DMS53 (cell line): ENCODE measurements around the gene SVEP1.

Experiments
- DNase-seq: peaks from one replicate; lab custom pipeline; 2025; lab: John Stamatoyannopoulos, UW

SVEP1 gene

DNA sequence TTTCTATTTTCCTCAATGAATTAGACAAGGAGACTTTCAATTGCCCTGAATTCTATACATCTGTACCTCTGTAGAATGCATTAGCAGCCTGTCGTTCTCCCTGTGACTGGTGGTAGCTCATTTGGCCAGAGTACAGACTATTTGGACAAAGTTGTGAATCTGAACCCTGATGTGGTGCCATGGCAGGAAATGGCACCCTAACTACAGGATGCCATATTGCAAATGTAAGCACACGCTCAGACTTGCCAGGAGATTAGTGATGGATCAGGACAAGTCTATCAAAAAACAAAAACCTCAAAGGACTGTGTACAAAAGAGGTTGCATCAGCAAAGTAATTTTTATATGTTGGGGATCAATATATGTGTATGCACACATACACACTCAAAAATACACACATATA lies 58.3 kb downstream of the SVEP1 start:
- DNase-seq = no peak

DNA sequence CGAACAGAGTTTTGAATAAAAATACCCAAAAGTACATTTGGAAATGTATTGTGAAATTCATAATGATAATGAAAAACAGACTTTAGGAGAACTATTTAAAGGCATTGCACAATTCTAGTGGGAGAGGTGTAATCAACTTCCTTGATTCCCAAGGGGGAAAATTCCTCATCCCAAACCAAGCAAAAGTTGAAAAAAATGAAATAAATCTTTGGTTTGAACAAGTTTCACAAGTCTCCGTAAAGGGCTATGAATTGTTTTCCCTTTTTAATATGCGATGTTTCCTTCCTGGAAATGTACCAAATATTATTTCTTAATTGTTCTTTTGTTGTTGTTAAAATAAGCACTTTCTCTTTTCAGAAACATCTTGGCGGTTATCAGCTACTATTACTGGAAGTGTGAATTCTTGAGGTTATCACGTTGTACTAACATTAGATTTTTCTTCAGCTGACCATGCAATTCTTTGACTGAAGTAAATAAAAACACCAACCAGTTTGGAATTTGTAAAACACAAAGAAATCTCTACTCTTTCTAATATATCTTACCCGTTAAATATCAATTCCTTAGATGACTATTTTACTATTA lies 59.3 kb downstream of the SVEP1 start:
- DNase-seq = no peak

DNA sequence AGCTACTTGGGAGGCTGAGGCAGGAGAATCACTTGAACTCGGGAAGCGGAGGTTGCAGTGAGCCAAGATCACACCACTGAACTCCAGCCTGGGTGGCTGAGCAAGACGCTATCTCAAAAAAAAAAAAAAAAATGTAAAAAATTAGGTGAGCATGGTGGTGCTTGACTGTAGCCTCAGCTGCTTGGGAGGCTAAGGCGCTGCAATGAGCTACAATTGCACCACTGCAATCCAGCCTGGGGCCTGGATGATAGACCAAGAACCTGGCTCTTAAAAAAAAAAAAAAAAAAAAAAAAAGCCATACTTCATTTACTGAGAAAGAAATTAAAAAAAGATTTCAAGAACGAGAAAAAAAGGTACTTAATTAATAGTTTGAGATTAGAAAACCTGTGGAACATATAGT lies 62.1 kb downstream of the SVEP1 start:
- no peak for DNase-seq

DNA sequence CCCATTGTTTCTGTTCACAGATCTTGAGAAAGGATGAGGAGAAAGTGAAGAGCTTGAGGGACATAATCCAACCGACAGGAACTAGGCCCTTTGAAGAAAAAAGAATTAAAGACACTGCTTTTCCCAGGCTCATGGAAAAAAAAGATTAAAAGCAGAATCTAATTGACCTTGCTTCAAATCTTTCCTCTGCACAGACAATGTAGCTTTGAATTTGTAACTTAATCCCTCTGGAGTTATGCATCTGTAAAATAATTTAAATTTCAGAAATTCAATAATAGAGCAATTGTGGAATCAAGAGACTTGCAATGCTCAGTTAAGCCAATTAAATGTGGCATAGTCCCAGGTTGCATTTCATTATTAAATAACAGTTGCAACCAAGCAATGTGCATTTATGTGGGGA lies 64.6 kb downstream of the SVEP1 start:
- no peak for DNase-seq

DNA sequence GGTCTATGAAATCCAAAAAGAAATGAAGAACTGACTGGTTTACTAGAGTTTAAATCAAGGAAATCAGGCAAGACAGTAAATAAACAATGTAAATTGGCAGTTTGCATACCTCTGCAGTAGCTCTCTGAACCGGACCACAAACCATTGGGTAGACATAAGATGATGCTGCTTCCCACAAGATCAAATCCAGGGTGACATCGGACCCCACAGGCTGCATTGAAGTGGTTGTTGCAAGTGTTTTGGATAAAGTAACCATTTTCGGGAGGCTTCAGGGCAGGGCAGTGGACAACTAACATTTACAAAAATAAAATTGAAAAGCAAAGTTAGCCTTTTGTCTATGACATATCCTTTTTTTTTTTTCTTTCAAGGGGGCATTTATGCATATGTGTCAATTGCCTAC lies 66.7 kb downstream of the SVEP1 start:
- DNase-seq = no peak

DNA sequence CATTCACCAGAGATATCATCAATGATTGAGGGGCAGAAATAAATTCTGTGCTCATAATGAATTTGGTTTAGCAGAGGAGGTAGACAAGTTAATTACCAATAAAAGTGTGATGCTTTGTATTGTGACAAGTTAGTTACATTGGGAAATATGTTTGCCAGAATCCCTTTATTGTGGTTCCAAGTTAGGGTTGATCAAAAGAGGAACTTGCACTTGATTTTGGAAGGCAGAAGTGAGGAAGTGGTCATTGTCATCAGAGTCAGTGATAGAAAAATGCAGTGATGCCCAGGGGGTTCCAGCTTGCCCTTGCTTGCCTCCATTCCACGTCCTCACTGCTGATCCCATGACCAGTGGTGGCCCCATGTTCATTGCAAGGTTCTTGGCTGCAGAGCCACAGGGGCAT lies 69.7 kb downstream of the SVEP1 start:
- no peak for DNase-seq

DNA sequence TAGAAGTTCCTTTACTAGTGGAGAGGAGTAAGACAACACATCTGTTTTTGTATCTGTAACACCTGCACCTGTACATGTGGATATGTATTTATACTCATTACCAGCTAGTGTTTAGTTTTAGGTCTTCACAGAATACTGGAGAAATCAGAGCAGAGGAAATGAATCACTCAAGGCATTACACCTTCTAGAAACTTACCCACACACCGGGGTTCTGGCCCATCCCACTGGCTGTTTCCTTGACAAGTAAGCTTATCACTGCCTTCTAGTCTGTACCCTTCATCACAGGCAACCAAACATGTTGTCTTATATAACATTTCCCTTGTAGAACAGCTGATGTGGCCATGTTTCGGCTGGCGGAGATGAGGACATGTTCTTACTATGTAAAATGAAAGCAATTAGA lies 76.7 kb downstream of the SVEP1 start:
- DNase-seq = no peak

DNA sequence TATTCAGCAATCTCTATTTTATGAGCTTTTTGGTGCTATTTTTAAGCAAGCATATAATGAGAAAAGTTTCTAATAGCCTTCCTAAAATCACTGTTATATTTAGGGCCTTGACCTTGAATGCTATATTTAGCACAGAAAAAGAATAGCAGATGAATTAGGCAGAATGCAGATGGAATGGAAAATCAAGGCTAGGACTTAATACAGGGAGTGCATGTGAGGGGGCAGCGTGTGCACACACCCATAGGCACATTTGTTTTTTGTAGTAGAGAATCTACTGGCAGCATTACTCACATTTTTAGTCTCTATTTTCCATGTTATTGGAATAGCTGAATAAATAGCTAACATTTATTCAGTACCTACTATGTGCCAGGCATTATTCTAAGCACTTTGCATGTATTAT lies 79.9 kb downstream of the SVEP1 start:
- no peak for DNase-seq

DNA sequence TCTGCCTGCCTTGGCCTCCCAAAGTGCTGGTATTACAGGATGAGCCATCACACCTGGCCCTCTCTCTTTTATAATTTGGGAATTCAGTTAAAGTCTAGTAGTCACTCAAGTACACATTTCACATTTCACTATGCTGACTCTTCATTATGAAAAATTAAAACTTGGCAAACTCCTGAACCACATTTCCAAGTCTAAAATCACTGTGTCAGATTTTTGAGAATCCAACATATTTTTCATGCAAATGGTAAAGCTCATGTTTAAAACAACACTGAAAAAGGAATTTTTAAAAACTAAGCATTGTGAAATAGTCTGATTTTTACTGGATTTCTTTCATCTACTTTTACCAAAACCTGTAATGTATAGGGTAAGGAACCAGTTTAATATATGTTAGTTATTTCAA lies 92.3 kb downstream of the SVEP1 start:
- DNase-seq = no peak

DNA sequence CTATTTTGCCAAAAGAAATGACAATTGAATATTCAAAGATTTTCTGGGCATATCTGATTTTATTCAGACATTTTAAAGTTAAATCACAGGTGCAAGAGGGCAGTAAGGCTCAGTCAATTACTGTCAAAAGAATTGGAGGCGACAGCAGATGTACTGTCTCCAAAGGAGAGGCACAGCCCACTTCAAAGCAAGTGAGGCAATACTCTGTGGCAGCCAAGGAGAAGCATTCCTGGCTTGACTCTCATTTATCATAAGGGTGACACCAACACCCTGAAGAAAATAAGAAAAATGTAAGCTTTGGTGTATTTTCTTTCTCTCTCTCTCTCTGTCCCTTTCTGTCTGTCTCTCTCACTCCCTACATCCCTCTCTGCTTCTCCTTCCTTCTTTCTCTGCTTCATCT lies 93.3 kb downstream of the SVEP1 start:
- no peak for DNase-seq

DNA sequence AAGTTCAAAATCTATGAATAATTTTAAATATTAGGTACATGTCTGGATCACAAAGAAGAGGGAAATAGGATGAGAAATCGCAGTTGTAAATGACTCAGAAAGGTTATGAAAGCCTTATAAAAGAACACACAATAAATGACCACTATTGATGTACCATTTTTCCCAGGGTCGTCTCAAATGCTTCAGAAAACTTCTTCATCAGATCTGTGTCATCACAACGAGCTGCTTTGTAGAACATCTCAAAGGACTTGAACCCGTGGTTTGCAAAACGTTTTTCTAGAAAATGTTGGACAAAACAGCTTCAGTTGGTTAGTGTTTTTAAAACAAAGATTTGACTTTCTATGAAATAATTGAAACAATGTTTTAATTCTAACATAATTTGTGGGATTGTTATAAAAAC lies 100.1 kb downstream of the SVEP1 start:
- DNase-seq = no peak

DNA sequence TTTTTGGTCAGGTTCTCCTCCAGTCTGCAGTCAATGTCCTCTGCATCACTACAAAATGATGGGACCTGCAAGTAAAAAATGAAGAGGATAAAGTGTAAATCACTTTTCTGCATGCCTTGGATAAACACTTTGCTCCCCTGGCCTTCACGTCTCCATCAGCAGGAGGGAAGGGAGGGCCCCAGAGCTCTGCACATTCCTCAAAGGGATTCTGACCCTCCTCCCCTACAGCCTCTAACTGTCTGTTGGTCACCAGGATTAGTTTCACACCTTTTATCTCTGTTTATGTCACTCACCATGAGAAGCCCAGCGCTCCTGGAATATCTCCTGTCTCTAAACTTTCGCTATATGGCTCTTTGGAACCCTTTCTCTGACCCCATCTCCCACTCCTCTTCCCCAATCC lies 103.3 kb downstream of the SVEP1 start:
- no peak for DNase-seq

DNA sequence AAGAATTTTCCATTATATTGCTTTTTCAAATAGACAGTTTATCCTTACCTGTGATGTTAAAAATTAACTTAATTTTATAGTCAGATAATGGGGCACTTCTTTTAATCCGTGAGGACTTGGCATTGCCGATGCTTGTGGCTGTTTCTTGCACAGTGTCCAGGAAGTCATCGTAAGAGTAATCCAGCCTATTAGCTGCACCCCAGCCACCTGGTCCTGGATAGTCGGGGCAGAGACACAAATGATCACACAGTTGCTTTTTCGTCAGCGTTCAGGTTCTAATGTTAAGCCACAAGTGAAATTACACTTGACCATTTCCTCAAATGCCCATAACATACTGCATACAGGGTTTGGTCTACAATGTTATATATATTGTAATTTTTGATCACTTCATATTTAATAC lies 107.4 kb downstream of the SVEP1 start:
- no peak for DNase-seq

DNA sequence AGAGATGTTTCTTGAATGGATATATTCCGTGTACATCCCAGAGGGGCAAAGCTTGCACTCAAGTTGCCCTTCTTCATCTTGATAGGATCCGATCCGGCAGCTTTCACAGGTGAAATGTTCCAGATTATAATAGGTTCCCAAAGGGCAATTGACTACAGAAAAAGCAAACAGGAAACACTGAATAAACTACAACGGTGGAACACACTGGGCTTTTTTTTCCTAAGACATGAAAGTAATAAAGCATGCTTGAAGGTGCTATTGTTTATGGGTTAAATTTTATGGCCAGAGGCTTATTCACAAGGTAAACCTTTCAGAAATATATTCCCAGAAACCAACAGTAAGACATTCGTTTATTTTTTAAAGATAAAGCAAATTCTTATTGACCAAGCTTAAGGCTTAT lies 110.6 kb downstream of the SVEP1 start:
- DNase-seq = no peak

DNA sequence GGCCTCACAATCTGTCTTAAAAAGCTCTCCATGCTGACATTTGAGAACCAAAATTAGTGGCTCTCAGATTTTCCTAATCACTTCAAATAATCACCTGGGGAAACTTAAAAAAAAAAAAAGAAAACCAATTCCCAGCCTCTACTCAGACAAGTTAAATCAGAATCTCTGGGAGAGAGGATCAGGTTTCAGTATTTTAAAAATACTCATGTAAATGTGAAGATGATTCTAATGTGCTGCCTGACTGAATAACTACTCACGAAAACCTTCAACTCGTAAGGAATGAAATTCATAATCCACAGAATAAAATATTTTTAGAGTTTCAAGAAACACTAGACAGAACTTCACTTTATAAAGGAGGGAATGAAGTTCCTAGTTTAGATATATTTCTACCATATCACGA lies 114.4 kb downstream of the SVEP1 start:
- no peak for DNase-seq

DNA sequence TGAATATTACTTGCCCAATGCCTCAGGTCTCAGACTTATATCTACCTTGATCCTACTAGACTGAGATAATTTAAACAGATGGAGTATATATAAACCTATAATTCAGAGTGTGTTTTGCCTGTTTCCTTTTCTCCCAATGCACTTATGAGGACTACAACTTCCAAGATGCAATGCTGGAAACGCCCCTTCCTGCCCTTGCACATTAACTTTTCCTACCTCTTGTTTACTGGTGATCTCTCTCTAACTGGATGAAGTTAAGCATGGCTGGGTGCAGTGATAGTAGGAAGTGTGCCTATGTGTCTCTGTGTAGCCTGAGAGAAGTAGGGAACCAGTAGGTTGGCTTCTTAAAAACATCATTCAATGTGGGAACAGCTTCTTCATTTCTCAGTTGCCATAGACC lies 115.2 kb downstream of the SVEP1 start:
- DNase-seq = peak; percentile 37

DNA sequence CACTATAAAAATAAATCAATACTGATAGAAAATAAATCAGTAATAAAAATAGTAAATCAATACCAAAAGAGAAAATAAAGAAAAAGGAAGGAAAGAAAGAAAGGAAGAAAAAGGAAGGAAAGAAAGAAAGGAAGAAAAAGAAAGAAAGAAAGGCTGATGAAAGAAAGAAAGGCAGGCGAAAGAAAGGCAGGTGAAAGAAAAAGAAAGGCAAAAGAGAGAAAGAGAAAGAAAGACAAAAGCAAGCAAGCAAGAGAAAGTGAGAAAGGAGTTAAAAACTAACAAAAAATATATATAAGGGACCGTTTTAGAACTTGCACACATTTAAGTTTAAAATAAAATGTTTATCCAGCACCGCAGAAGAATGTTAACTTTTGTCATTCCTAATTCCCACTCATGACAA lies 116.0 kb downstream of the SVEP1 start:
- no peak for DNase-seq

DNA sequence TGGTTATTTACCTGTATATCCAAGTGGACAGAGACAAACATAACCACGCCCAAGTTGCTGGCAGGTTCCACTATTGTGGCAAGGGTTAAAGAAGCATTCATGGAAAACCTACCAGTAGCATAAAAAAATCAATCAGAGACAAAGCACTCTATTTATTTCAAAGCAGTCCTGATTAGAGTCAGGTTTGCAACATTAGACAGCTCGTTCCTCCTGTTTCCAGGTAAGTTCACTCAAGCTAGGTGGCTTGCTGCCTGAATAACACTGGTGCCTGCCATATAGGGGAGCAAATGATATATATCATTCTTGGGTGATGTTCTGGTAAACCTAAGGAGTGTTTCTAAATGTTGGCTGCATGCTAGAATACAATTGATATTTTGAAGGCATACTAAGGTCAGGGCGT lies 122.3 kb downstream of the SVEP1 start:
- no peak for DNase-seq

DNA sequence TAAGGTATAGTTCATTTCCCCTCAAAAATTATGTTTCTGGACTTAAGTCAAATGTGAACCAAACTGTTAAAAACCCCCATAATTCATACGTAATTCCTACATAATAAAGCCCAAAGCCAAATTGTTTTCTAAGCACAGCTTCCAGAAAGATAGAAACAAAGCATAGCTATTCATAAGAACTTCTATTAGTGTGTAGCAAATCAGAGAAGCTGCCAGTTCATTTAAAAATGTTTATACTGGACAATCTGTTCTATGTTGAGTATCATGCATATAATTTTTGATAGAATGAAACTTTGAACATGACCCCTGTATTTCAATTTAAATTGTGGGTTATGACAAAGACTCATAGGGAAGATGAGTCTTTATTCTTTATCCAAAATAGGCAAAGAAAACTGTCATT lies 122.9 kb downstream of the SVEP1 start:
- DNase-seq = no peak

DNA sequence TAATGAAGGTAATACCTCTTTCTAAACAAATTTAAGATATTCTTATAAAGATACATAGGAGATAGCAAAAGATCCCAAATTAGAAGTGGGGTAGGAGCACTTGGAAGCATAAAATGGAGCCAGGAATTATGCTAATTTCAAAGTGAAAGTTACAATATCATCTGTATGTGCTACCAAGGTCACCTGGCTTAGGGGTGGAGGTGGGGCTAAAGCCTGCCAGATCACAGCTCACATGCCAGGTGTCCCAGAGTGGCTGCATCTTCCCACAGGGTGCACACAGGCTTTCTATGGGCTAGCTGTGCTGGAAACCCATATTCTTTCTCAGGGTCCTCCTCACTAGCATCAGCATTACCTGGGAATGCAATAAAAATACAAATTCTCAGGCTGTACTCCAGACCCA lies 123.7 kb downstream of the SVEP1 start:
- peak; percentile 69 for DNase-seq

DNA sequence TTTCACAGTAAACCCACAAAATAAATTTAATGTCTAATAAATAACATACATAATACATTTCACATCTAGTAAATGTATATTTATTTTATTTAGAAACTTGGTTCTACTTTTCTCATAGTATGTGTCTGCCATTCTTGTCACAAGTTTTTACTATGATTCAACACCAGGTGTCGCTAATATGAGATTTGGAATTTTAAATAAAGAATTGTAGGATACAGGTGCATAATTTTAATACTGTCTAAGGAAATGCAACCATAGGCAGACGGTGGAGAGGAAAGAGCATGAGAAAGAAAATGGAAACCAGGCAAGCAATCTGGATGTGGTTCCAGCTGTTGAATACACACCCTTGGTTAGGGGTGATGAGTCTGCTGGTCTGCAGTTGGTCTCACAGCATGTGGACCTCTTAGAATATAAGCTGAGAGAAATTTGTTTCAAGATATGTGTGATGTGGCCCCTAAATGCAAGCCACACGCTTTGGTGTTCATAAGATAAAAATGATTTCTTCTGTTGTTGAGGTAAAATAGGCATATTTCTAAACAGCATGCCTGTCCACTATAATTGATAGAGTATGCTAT lies 127.2 kb downstream of the SVEP1 start:
- peak; percentile 17 for DNase-seq

DNA sequence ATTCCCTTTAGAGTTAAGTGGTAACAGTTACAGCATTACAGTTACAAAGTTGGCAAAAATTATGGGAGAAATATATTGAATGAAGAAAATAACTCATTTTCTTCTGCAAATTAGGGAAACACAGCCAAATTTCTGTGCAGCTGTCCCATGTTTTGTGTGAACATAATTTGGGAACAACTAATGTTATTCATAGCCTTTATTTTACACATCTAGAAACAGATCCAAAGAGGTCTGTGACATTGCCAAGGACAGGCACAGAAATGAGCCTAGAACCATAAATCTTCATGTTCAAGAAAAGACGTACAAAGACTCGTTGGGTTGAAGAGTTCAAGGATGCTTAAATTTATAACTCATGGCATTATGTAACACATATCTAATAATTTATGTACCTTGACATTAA lies 127.8 kb downstream of the SVEP1 start:
- no peak for DNase-seq

DNA sequence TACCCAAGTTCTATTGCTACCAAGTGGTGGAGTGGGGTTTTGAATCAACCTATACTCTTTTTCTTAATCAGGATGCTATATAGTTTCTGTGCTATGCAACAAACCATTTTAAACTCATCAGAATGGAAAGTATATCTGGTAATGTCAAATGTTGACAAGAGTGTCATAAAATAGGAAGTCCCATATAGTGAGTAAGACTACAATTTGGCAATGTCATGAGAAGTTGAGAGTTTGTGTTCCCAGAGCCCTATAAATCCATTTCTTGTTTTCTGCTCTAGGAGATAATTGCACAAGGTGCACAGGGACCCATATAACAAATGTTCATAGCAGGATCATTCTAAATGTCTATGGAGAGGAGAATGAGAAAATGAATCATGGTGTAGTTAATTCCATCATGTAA lies 132.1 kb downstream of the SVEP1 start:
- DNase-seq = no peak

DNA sequence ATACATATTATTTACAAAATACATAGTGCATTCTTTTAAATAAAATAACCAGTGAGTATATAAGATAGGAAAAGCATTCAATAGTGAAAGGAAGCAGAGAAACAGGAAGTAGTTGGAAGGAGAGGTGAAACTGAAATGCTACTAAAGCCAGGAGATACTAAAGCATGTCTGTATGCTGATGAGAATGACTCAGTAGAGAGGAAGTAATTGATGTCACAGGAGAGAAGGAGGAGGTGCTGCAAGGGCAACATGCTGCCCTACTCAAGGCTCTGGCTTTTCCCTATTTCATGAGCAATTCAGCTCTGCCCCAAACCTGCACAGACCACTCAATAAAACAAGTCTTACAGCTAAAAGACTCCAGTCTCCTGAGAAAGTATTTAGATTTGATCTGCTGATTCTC lies 133.4 kb downstream of the SVEP1 start:
- DNase-seq = peak; percentile 15

DNA sequence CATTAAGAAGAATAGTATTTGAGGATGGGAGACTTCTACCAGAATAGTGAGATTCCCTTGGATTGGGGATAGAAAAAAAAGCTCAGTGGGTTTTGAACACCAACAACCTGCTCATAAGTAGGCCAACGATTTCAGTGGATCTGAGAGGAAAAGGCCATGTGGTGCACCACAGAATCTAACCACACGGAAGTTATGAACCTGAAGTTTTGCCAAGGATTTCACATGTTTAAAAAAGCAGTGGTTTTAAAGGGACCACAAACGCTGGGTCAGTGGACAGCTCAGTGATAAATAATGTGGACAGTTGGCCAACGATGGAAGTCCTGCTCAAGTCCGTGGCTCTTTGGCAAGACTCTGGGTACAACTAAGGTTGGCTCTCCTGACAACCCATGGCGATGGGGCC lies 134.6 kb downstream of the SVEP1 start:
- no peak for DNase-seq
